Activated naive CD4-positive, alpha-beta T cell treated with anti-CD3 and anti-CD28 coated beads, Interleukin-2, amount 50 U/mL, for 16 hours (primary cell): ENCODE results near the gene CENPW.

ENCODE experiments used
- DNase-seq: peaks from one replicate; pipeline ENCODE4 v3.0.0-alpha.2; 2020

Gene CENPW

DNA sequence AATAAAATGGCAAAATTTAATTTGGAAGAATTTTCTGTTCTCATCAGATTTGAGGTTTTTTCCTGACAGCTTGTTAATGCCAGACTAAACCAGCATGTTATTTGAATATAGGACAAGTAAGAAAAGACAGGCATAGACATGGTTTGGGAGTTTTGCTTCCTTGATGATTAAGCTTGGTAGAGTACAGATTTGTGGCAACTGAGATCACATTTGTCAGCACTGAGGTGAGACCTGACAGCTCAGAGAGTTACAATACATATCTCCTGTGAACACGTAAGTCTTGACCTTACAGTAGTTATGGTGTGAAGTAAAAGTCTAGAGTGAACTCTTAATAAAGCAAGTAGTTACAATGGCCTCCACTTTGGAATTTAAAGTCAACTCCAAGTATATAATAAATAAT, 34.5 kb downstream of the CENPW start:
- no peak for DNase-seq

DNA sequence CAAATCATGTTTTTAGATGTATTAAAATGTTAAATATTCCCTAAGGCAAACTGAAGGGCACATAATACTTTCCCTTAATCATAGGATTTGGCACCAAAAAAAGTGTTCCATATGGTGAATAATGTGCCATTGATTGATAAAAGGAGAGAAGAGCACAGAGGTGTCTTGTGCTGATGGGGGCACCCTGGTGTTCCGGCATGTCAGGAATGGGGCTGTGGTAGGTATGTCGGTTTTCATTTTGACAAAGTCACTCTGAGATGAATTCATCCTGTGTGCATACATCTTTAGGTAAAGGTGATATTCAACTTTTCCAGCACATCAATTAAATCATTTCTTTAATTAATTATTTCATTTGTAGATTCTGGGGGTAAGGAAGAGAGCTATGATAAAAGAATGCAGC, 36.8 kb downstream of the CENPW start:
- DNase-seq, result no peak

DNA sequence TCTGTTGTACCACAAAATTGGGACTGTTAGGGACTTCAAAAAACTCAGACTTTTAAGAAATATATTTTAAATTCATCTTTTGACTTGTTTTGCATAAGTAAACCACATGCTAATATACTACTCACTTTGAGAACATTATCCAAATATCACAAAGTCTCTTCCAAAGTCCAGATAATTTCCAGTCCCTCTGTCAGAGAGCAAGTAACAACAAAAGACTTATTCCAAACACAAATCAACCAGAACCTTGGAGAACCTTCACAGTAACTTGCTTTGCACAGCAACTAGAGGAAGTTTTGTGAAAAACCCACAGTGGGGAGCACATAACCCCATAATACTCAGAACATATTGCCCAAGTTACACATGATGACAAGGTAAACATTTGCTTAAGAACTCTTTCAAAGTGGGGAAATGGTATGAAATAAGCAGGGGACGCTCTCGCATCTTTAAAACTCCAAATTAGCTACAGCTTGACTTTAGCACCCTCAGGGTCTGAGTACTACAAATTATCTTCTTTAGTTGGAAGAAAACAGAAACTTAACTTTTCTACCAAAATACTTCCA, 37.8 kb downstream of the CENPW start:
- DNase-seq, result no peak

DNA sequence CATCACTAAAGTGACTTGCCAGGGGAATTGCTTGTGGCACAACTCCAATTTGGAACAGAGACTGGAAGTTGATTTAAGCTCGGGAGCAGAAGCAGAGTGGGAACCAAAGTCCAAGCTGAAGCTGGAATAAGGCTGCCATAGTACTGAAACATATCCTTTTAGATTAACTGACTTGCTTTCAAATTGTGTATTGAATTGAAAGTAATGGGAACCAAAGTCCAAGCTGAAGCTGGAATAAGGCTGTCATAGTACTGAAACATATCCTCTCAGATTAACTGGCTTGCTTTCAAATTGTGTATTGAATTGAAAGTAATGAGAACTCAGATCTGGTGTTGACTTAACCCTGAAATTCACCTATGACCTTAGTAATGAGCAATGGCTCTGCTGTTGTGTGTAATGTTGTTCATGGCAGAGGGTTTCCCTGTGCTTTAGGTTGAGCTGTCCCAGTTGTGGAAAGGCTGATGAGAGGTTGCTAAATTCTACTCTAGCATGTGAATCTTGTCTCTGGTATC, 40.2 kb downstream of the CENPW start:
- DNase-seq, result no peak

DNA sequence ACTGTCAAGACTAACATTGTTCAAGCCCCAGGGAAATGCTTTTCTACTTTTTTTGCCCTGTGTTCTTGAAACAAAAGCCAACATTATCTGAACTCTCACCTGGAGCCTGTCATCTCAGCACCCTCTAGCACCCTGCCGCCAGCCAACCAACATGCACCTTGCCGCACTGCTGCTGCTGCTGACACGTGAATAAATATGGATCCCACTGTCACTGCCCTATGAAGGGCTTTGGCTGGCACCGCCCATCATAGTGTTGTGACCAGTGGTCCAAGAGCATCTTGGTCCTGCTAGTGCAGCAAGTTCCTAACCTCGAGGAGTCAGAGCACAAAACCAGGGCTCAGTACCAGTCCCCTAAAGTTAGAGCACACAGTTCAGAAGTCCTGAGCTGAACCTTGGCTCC, 41.6 kb downstream of the CENPW start:
- no peak for DNase-seq

DNA sequence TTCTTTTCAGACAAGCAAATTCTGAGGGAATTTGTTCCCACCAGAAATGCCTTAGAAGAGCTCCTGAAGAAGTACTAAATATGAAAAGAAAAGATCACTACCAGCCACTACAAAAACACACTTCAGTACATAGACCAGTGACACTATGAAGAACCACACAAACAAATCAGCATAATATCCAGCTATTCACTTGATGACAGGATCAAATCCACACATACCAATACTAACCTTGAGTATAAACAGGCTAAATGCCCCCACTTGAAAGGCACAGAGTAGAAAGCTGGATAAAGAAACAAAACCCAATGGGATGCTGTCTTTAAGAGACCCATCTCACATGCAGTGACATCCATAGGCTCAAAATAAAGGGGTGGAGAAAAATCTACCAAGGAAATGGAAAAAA, 43.3 kb downstream of the CENPW start:
- DNase-seq, result no peak

DNA sequence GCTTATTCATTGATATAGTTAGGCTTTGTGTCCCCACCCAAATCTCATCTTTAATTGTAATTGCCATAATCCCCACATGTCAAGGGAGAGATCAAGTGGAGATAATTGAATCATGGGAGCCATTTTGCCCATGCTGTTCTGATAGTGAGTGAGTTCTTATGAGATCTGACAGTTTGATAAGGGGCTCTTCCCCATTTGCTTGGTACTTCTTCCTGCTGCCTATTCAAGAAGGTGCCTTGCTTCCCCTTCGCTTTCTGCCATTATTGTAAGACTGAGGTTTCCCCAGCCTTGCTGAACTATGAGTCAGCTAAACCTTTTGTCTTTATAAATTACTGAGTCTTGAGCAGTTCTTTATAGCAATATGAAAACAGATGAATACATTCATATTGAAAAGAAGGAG, 45.6 kb downstream of the CENPW start:
- DNase-seq, result no peak

DNA sequence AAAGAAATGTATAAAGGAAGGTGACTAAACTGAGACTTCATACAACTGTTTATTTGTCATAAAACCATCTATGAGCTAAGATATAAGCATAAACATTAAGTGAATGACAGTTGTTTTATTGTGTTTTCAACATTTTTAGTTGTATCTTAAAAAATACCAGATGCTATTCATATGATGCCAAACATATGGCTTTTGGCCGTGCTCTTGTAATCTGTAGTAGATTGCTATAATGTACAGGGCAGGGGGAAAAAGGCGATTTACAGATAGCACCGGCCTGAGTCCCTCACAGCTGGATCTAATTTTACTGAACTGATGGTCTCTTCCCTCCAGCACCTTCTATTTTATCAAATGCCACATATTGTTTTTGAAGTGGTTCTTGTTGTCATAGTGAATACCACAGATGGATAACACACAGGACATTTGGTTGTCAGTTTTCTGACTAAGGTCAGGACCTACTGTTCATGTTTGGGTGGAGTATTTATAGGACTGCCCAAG, 48.2 kb downstream of the CENPW start:
- no peak for DNase-seq

DNA sequence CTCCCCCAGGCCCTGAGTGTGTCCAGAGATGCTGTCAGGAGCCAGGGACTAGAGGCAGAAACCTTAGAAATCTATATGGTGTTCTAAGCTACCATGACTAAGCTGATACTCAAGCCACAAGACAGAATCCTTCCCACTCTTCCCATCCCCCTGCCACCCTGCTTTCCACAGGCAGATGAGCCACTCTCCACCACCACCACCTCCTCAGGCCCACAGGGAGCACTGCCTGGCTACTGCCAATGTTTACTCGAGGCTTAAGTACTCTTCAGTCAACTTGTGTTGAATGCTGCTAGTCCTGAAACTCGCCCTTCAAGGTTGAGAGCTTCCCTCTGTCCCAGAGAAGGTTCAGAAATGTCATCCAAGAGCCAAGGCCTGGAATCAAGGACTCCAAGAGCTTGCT, 56.2 kb downstream of the CENPW start:
- no peak for DNase-seq
